Activated naive CD8-positive, alpha-beta T cell treated with anti-CD3 and anti-CD28 coated beads for 36 hours (primary cell): ENCODE results near the gene STX4. TPM values are rescaled to one million over a fixed set of nuclear protein-coding genes. Genes with fewer than 3 reads are reported as not detected.
A peak's percentile ranks its signal among the peaks of the same experiment; 100 is the strongest.

Experiments
- DNase-seq: peaks from one replicate; pipeline ENCODE4 v3.0.0; 2021
- H3K27ac Mint-ChIP-seq: one replicate; pipeline ENCODE4 v1.8.0; 2022; ENCODE audit warnings: mild to moderate bottlenecking, moderate library complexity, mixed read lengths
- H3K27me3 Mint-ChIP-seq: one replicate; pipeline ENCODE4 v1.8.0; 2022; ENCODE audit warnings: mild to moderate bottlenecking, mixed read lengths
- H3K36me3 Mint-ChIP-seq: one replicate; pipeline ENCODE4 v1.8.0; 2021; ENCODE audit warnings: mild to moderate bottlenecking, mixed read lengths
- H3K4me1 Mint-ChIP-seq: one replicate; pipeline ENCODE4 v1.8.0; 2021; ENCODE audit warnings: mixed read lengths
- H3K4me3 Mint-ChIP-seq: one replicate; pipeline ENCODE4 v1.8.0; 2022; ENCODE audit warnings: mild to moderate bottlenecking, moderate library complexity, mixed read lengths
- H3K9me3 Mint-ChIP-seq: one replicate; pipeline ENCODE4 v1.8.0; 2022; ENCODE audit warnings: mixed read lengths
- total RNA-seq, 2 experiments: library from RNA; stranded (reverse); gene quantifications; one replicate each; pipeline ENCODE4 v1.2.3, GENCODE V29; 2021

STX4 gene
- total RNA-seq, 2 experiments from 2014 or later = 32.4 to 33.0 TPM

- Mint-ChIP-seq H3K4me3 (no peak overlapping the region), H3K36me3 (peaks cover 16% of the 10 kb centered on the region), H3K27me3 (no peaks in the 10 kb centered on the region), H3K27ac (peak overlapping the region; percentile 3), H3K9me3 (no peaks in the 10 kb centered on the region), H3K4me1 (peaks cover 31% of the 10 kb centered on the region)
- no peak for DNase-seq
Observed at GRCh38 chr16:31063843-31064611, 30.7 kb downstream of the STX4 start.

GRCh38 chr16:31064882-31065461 lies 31.6 kb downstream of the STX4 start:
- DNase-seq = no peak

GRCh38 chr16:31067342-31067741 lies 34.0 kb downstream of the STX4 start:
- DNase-seq = no peak
- Mint-ChIP-seq H3K9me3 (no peaks in the 10 kb centered on the region), H3K4me3 (no peak overlapping the region), H3K27ac (no peak overlapping the region), H3K27me3 (no peaks in the 10 kb centered on the region), H3K4me1 (peaks cover 43% of the 10 kb centered on the region), H3K36me3 (peaks cover 17% of the 10 kb centered on the region)

More at GRCh38 chr16:31064882-31065461, 31.6 kb downstream of the STX4 start:
- peaks cover 16% of the 10 kb centered on the region for H3K36me3 Mint-ChIP-seq
- H3K27me3 Mint-ChIP-seq = no peaks in the 10 kb centered on the region
- H3K27ac Mint-ChIP-seq = peak overlapping the region; percentile 3
- H3K4me1 Mint-ChIP-seq = peaks cover 34% of the 10 kb centered on the region
- no peaks in the 10 kb centered on the region for H3K9me3 Mint-ChIP-seq
- peak overlapping the region; percentile 7 for H3K4me3 Mint-ChIP-seq

- Mint-ChIP-seq H3K27me3 (no peaks in the 10 kb centered on the region), H3K27ac (peak overlapping the region; percentile 96), H3K4me3 (peak overlapping the region; percentile 98), H3K36me3 (peaks cover 14% of the 10 kb centered on the region), H3K9me3 (no peaks in the 10 kb centered on the region), H3K4me1 (peaks cover 30% of the 10 kb centered on the region)
- no peak for DNase-seq
Observed at GRCh38 chr16:31071861-31072260, 38.5 kb downstream of the STX4 start.

- peak overlapping the region; percentile 96 for H3K27ac Mint-ChIP-seq
- peaks cover 30% of the 10 kb centered on the region for H3K4me1 Mint-ChIP-seq
- H3K27me3 Mint-ChIP-seq = no peaks in the 10 kb centered on the region
- H3K9me3 Mint-ChIP-seq = no peaks in the 10 kb centered on the region
- peaks cover 15% of the 10 kb centered on the region for H3K36me3 Mint-ChIP-seq
- H3K4me3 Mint-ChIP-seq = peak overlapping the region; percentile 98
- DNase-seq = no peak
Observed at GRCh38 chr16:31072540-31073141, 39.3 kb downstream of the STX4 start.

DNA sequence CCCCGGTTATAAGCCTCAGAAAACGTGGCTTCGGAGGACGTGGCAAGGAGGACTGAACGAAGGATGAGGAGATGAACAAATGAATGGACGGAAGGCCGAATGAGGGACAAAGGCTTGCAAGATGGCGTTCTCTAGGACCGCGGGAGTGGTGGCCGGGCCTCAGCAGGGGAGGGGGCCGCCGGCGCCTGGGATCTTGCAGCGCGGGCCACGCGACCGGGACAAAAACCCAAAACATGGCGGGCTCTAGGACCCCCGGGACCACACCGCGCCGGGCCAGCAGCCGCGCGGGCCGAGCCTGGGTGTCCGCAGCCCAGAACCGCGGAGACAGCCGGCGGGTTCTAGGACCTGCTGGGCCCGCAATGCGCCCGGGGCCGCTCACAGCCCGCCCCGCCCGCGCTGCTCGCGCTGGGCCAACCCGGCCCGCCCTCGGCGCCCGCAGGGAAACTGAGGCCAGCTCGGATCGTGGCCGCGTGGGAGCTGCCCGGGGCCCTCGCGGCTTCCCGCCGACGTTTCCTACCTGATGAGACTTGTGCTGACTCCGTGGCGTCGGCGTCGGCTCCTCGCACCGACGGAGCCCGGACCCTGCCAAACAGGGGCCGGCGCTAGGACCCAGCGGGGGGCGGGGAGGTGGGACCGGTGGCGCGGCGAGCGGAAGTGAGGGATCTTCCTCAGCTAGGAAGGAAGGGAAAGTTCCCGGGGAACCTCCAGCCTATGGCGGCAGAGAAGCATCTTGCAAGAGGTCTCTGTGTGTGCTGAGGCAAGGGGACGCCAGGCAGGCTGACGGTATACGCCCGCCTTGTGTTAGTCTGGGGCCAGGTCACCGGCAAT lies 40.0 kb downstream of the STX4 start:
- Mint-ChIP-seq H3K4me1 (peaks cover 34% of the 10 kb centered on the region), H3K27ac (peak overlapping the region; percentile 96), H3K27me3 (no peaks in the 10 kb centered on the region)

GRCh38 chr16:31073970-31074813 lies 40.8 kb downstream of the STX4 start, which contains the start of the genes ZNF646 and ZNF668:
Gene ZNF646 (plus strand): TSS chr16:31074422. CDS start chr16:31076325, 1,903 bp downstream.
Gene ZNF668 (minus strand): TSS chr16:31074240. CDS start chr16:31064459, 9,781 bp downstream.
- peak within 1 kb of the TSS; percentile 96 for H3K27ac Mint-ChIP-seq
- no peaks in the 10 kb centered on the region for H3K27me3 Mint-ChIP-seq
- peaks cover 29% of the 10 kb centered on the region for H3K4me1 Mint-ChIP-seq
- peak within 1 kb of the TSS; percentile 98 for H3K4me3 Mint-ChIP-seq
- H3K9me3 Mint-ChIP-seq = no peaks in the 10 kb centered on the region
- peak; percentile 98 for DNase-seq
- H3K36me3 Mint-ChIP-seq = peaks cover 21% of the 10 kb centered on the region

More for the DNA sequence above, 40.0 kb downstream of the STX4 start:
- peak; percentile 90 for DNase-seq
- Mint-ChIP-seq H3K36me3 (peaks cover 21% of the 10 kb centered on the region), H3K4me3 (peak overlapping the region; percentile 98), H3K9me3 (no peaks in the 10 kb centered on the region)

DNA sequence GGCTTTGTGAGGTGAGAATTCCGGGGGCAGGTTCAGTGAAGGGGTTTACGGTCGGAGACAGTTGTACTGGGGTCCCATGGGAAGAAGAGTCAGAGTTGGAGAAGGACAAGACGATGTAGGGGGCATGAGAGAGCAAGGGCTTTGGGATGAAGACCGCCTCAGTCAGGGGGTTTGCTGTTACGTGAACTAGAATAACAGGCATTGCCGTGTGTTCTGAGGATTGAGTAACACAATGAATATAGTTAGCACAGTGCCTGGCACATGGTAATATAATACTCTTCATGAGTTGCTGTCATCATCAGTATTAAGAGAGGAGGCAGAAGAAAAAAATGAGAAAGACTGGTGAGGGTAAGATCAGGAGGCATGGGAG lies 41.4 kb downstream of the STX4 start:
- peak overlapping the region; percentile 95 for H3K27ac Mint-ChIP-seq
- H3K4me1 Mint-ChIP-seq = peaks cover 30% of the 10 kb centered on the region
- peak overlapping the region; percentile 93 for H3K4me3 Mint-ChIP-seq
- DNase-seq = no peak
- peaks cover 24% of the 10 kb centered on the region for H3K36me3 Mint-ChIP-seq
- H3K27me3 Mint-ChIP-seq = no peaks in the 10 kb centered on the region
- no peaks in the 10 kb centered on the region for H3K9me3 Mint-ChIP-seq

- Mint-ChIP-seq H3K36me3 (peaks cover 25% of the 10 kb centered on the region), H3K27me3 (no peaks in the 10 kb centered on the region), H3K4me1 (peaks cover 34% of the 10 kb centered on the region), H3K4me3 (peak overlapping the region; percentile 22), H3K9me3 (no peaks in the 10 kb centered on the region), H3K27ac (peak overlapping the region; percentile 48)
- DNase-seq = no peak
Observed at GRCh38 chr16:31076319-31076718, 43.0 kb downstream of the STX4 start.

GRCh38 chr16:31077024-31077423 lies 43.7 kb downstream of the STX4 start:
- no peak for DNase-seq
- Mint-ChIP-seq H3K9me3 (no peaks in the 10 kb centered on the region), H3K4me3 (no peak overlapping the region), H3K27me3 (no peaks in the 10 kb centered on the region), H3K4me1 (peaks cover 29% of the 10 kb centered on the region), H3K27ac (no peak overlapping the region), H3K36me3 (peaks cover 25% of the 10 kb centered on the region)

- H3K4me1 Mint-ChIP-seq = peaks cover 27% of the 10 kb centered on the region
- H3K27me3 Mint-ChIP-seq = no peaks in the 10 kb centered on the region
- H3K9me3 Mint-ChIP-seq = no peaks in the 10 kb centered on the region
- no peak overlapping the region for H3K4me3 Mint-ChIP-seq
- no peak for DNase-seq
- no peak overlapping the region for H3K27ac Mint-ChIP-seq
- H3K36me3 Mint-ChIP-seq = peaks cover 20% of the 10 kb centered on the region
Observed at GRCh38 chr16:31077592-31078396, 44.4 kb downstream of the STX4 start.

GRCh38 chr16:31078597-31079341 lies 45.4 kb downstream of the STX4 start:
- H3K4me3 Mint-ChIP-seq = no peak overlapping the region
- H3K9me3 Mint-ChIP-seq = no peaks in the 10 kb centered on the region
- peaks cover 18% of the 10 kb centered on the region for H3K36me3 Mint-ChIP-seq
- peaks cover 27% of the 10 kb centered on the region for H3K4me1 Mint-ChIP-seq
- no peak for DNase-seq
- H3K27ac Mint-ChIP-seq = no peak overlapping the region
- H3K27me3 Mint-ChIP-seq = no peaks in the 10 kb centered on the region
